BLaER1 (cell line): ENCODE measurements around the gene MBD3L3.

Experiments used
- H3K27ac ChIP-seq: shearing (Covaris generic); formaldehyde crosslinking; 2 replicates; pipeline ENCODE4 v1.8.1; 2022
- H3K27me3 ChIP-seq: shearing (Covaris generic); formaldehyde crosslinking; 2 replicates; pipeline ENCODE4 v1.8.1; 2022
- H3K36me3 ChIP-seq: shearing (Covaris generic); formaldehyde crosslinking; 2 replicates; pipeline ENCODE4 v1.8.1; 2022
- H3K4me1 ChIP-seq: shearing (Covaris generic); formaldehyde crosslinking; 2 replicates; pipeline ENCODE4 v1.8.1; 2022
- H3K4me2 ChIP-seq: shearing (Covaris generic); formaldehyde crosslinking; 2 replicates; pipeline ENCODE4 v1.8.1; 2022
- H3K4me3 ChIP-seq: shearing (Covaris generic); formaldehyde crosslinking; 2 replicates; pipeline ENCODE4 v1.8.1; 2022
- H3K9ac ChIP-seq: shearing (Covaris generic); formaldehyde crosslinking; 2 replicates; pipeline ENCODE4 v1.8.1; 2022
- H3K9me3 ChIP-seq: shearing (Covaris generic); formaldehyde crosslinking; 2 replicates; pipeline ENCODE4 v1.8.1; 2022
- H4K20me1 ChIP-seq: shearing (Covaris generic); formaldehyde crosslinking; 2 replicates; pipeline ENCODE4 v1.8.1; 2022
- Cebpa-rat ChIP-seq: shearing (Covaris generic); IDR thresholded peaks from 2 replicates; pipeline ENCODE4 v1.8.1; 2022

The MBD3L3 gene

DNA sequence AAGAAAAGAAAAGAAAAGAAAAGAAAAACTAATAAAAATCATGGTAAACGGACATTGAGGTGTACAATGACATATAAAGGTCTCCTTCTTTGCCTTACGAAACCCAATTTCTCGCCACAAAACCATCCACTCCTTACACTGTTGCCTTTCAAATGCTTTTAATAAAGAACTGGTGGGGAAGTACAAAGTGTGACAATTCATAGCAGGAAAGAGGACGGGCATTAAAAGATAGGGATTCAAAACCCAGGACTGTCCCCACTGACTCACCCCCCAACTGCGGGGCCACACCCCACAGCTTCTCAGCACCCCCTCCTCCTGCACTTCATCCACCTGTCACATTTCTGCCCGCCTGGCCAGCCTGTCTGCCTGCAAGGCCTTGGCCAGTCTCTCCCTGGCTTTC lies 39.6 kb downstream of the MBD3L3 start:
- no peak overlapping the region for H3K9ac ChIP-seq
- no peaks in the 10 kb centered on the region for H3K9me3 ChIP-seq
- H3K27ac ChIP-seq = no peak overlapping the region
- H4K20me1 ChIP-seq = no peaks in the 10 kb centered on the region
- no peak for TF ChIP-seq Cebpa-rat
- H3K4me2 ChIP-seq = no peak overlapping the region
- H3K36me3 ChIP-seq = no peaks in the 10 kb centered on the region
- H3K4me1 ChIP-seq = peaks cover 5% of the 10 kb centered on the region
- H3K4me3 ChIP-seq = no peak overlapping the region
- no peaks in the 10 kb centered on the region for H3K27me3 ChIP-seq

- no peaks in the 10 kb centered on the region for H4K20me1 ChIP-seq
- H3K4me2 ChIP-seq = peak overlapping the region; percentile 30
- H3K4me1 ChIP-seq = peaks cover 21% of the 10 kb centered on the region
- no peak overlapping the region for H3K9ac ChIP-seq
- no peak overlapping the region for H3K27ac ChIP-seq
- no peaks in the 10 kb centered on the region for H3K27me3 ChIP-seq
- H3K36me3 ChIP-seq = no peaks in the 10 kb centered on the region
- no peak for TF ChIP-seq Cebpa-rat
- no peaks in the 10 kb centered on the region for H3K9me3 ChIP-seq
- no peak overlapping the region for H3K4me3 ChIP-seq
Observed at GRCh38 chr19:7013678-7014077, 44.8 kb downstream of the MBD3L3 start.

GRCh38 chr19:7010722-7011593 lies 47.5 kb downstream of the MBD3L3 start:
- H4K20me1 ChIP-seq = no peaks in the 10 kb centered on the region
- no peaks in the 10 kb centered on the region for H3K9me3 ChIP-seq
- no peak overlapping the region for H3K4me2 ChIP-seq
- no peak overlapping the region for H3K9ac ChIP-seq
- peaks cover 21% of the 10 kb centered on the region for H3K4me1 ChIP-seq
- no peaks in the 10 kb centered on the region for H3K27me3 ChIP-seq
- TF ChIP-seq Cebpa-rat = no peak
- H3K27ac ChIP-seq = no peak overlapping the region
- H3K36me3 ChIP-seq = no peaks in the 10 kb centered on the region
- H3K4me3 ChIP-seq = no peak overlapping the region

DNA sequence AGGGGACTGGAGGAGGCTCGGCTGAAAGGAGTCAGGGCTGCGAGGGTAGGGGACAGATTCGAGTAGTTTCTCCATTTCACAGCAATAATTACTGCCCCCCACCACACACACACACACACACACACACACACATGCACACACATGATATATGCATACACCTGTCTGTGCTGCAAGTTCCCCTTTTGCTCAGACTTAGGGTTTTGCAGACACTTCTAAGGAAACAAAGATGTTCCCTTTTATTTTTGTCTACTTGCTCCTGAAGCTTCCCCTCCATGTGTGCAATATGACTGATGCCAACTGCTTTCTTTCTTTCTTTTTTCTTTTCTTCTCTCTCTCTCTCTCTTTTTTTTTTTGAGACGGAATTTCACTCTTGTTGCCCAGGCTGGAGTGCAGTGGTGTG lies 50.6 kb downstream of the MBD3L3 start:
- Histone ChIP-seq H3K9ac (no peak overlapping the region), H3K36me3 (no peaks in the 10 kb centered on the region), H3K27me3 (no peaks in the 10 kb centered on the region), H3K27ac (no peak overlapping the region), H3K4me2 (no peak overlapping the region), H4K20me1 (no peaks in the 10 kb centered on the region), H3K4me3 (no peak overlapping the region), H3K9me3 (no peaks in the 10 kb centered on the region), H3K4me1 (peaks cover 11% of the 10 kb centered on the region)
- no peak for TF ChIP-seq Cebpa-rat
